Fibroblast of lung (primary cell): Measurements from ENCODE around the gene MARCO. TPM values are rescaled to one million over a fixed set of nuclear protein-coding genes. Genes with fewer than 3 reads are reported as not detected.

Experiments used
- DNase-seq, 2 donors: peaks; one replicate each; pipeline versions ENCODE4 v3.0.0 to v3.0.0-alpha.2; 2010; ENCODE audit warnings: low read depth in 2 of 2
- H2AFZ ChIP-seq: 2 replicates; pipeline ENCODE4 v1.5.1; 2012; ENCODE audit warnings: low read length, control low read depth, inconsistent platforms
- H3K27ac ChIP-seq: 2 replicates; pipeline ENCODE4 v1.5.1; 2011; ENCODE audit warnings: low read length, control low read depth; ENCODE audit not compliant: insufficient read depth
- H3K27me3 ChIP-seq: 2 replicates; pipeline ENCODE4 v1.5.1; 2011; ENCODE audit warnings: mild to moderate bottlenecking, low read length; ENCODE audit not compliant: control insufficient read depth, insufficient read depth
- H3K36me3 ChIP-seq: 2 replicates; pipeline ENCODE4 v1.5.1; 2011; ENCODE audit warnings: low read length; ENCODE audit not compliant: control insufficient read depth, insufficient read depth
- H3K4me1 ChIP-seq: 2 replicates; pipeline ENCODE4 v1.5.1; 2011; ENCODE audit warnings: low read length; ENCODE audit not compliant: control insufficient read depth, insufficient read depth; ENCODE audit errors: extremely low read depth
- H3K4me2 ChIP-seq: 2 replicates; pipeline ENCODE4 v1.5.1; 2011; ENCODE audit warnings: low read length, control low read depth; ENCODE audit not compliant: insufficient read depth; ENCODE audit errors: extremely low read depth
- H3K4me3 ChIP-seq, 4 experiments: fragments of 200-600 bp in 1 of 4; sonication (generic) in 1 of 4; replicated peaks in 1 of 4; 2 replicates each; pipeline ENCODE4 v1.5.1; 2011 to 2016; ENCODE audit warnings: low read length in 4 of 4, low read depth in 3 of 4, mild to moderate bottlenecking in 3 of 4, control low read depth in 2 of 4, inconsistent platforms in 1 of 4, mixed read lengths in 1 of 4; ENCODE audit not compliant: insufficient read depth in 1 of 4; ENCODE audit errors: control extremely low read depth in 1 of 4
- H3K79me2 ChIP-seq: 2 replicates; pipeline ENCODE4 v1.5.1; 2012; ENCODE audit warnings: mild to moderate bottlenecking, low read length, inconsistent platforms; ENCODE audit not compliant: control insufficient read depth, insufficient read depth
- H3K9ac ChIP-seq: 2 replicates; pipeline ENCODE4 v1.5.1; 2011; ENCODE audit warnings: mild to moderate bottlenecking, low read length, control low read depth; ENCODE audit not compliant: insufficient read depth
- H3K9me3 ChIP-seq: 2 replicates; pipeline ENCODE4 v1.5.1; 2012; ENCODE audit warnings: low read depth, low read length; ENCODE audit not compliant: control insufficient read depth, insufficient read depth
- H4K20me1 ChIP-seq: 2 replicates; pipeline ENCODE4 v1.5.1; 2011; ENCODE audit warnings: low read length; ENCODE audit not compliant: control insufficient read depth, insufficient read depth; ENCODE audit errors: extremely low read depth
- EZH2 ChIP-seq: IDR thresholded peaks from 2 replicates; pipeline ENCODE4 v1.5.1; 2012; ENCODE audit warnings: low read length, control low read depth, mild to moderate bottlenecking; ENCODE audit errors: missing control alignments
- polyA minus RNA-seq: library from RNA; depleted of rRNA, polyadenylated mRNA; stranded (reverse); fragments of >200 nt; gene quantifications from 2 replicates; pipeline ENCODE4 v1.2.3, GENCODE V29; 2011; ENCODE audit warnings: low replicate concordance
- polyA plus RNA-seq, 2 donors: library from polyadenylated mRNA; depleted of rRNA in 1 of 2; stranded (reverse) in 1 of 2; unstranded in 1 of 2; fragments of >200 nt; gene quantifications; 2 replicates each; pipeline ENCODE4 v1.2.1, GENCODE V29; 2011 to 2012; ENCODE audit warnings: missing spikeins in 1 of 2
- total RNA-seq: library from RNA; depleted of rRNA; stranded (reverse); fragments of >200 nt; gene quantifications from 2 replicates; pipeline ENCODE4 v1.2.1, GENCODE V29; 2014
- TF ChIP-seq, protein P1 (sequence below), 2 donors: IDR thresholded peaks in 1 of 2; conservative IDR thresholded peaks in 1 of 2; 1 replicate in 1 of 2; 2 replicates in 1 of 2; pipeline ENCODE4 v1.5.1; 2011 to 2012; ENCODE audit warnings: low read length in 2 of 2, control low read depth in 1 of 2, inconsistent platforms in 1 of 2, low read depth in 1 of 2, mild to moderate bottlenecking in 1 of 2

Gene MARCO, protein sequence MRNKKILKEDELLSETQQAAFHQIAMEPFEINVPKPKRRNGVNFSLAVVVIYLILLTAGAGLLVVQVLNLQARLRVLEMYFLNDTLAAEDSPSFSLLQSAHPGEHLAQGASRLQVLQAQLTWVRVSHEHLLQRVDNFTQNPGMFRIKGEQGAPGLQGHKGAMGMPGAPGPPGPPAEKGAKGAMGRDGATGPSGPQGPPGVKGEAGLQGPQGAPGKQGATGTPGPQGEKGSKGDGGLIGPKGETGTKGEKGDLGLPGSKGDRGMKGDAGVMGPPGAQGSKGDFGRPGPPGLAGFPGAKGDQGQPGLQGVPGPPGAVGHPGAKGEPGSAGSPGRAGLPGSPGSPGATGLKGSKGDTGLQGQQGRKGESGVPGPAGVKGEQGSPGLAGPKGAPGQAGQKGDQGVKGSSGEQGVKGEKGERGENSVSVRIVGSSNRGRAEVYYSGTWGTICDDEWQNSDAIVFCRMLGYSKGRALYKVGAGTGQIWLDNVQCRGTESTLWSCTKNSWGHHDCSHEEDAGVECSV
- total RNA-seq (not detected in 2 replicates), polyA plus RNA-seq (not detected in 2 replicates), polyA minus RNA-seq (not detected in 2 replicates)
- not detected in 2 replicates for polyA plus RNA-seq (2012)

DNA sequence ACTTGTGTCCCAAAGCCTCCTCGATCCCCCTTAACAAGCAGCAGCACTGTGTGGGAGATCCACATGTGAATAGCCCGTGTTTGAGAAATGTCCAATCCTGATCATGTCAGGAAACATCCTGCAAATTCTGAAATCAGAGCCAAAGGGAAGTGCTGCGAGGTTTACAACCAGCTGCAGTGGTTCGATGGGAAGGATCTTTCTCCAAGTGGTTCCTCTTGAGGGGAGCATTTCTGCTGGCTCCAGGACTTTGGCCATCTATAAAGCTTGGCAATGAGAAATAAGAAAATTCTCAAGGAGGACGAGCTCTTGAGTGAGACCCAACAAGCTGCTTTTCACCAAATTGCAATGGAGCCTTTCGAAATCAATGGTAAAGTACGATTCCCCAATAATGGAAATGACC, at the start of gene MARCO:
Gene MARCO, plus strand, starts transcription at position 164 of the 400 bp plus-strand sequence. Its CDS starts 107 bp downstream, at position 271.
- no peaks in the 10 kb centered on the region for H3K9me3 ChIP-seq
- DNase-seq, result no peak
- H3K4me3 ChIP-seq, result no peak within 1 kb of the TSS
- no peak within 1 kb of the TSS for H3K4me2 ChIP-seq
- no peak for TF ChIP-seq EZH2
- TF ChIP-seq, protein P1, sequence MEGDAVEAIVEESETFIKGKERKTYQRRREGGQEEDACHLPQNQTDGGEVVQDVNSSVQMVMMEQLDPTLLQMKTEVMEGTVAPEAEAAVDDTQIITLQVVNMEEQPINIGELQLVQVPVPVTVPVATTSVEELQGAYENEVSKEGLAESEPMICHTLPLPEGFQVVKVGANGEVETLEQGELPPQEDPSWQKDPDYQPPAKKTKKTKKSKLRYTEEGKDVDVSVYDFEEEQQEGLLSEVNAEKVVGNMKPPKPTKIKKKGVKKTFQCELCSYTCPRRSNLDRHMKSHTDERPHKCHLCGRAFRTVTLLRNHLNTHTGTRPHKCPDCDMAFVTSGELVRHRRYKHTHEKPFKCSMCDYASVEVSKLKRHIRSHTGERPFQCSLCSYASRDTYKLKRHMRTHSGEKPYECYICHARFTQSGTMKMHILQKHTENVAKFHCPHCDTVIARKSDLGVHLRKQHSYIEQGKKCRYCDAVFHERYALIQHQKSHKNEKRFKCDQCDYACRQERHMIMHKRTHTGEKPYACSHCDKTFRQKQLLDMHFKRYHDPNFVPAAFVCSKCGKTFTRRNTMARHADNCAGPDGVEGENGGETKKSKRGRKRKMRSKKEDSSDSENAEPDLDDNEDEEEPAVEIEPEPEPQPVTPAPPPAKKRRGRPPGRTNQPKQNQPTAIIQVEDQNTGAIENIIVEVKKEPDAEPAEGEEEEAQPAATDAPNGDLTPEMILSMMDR (conservative IDR thresholded peaks at IDR 0.05 in 1 of 2, IDR thresholded peaks at IDR 0.05 in 1 of 2; ENCODE audit: low read depth in 1 of 2, low read length in 2 of 2), result no peak
- H3K79me2 ChIP-seq, result no peaks in the 10 kb centered on the region
- no peaks in the 10 kb centered on the region for H3K4me1 ChIP-seq
- no peak within 1 kb of the TSS for H2AFZ ChIP-seq
- no peak within 1 kb of the TSS for H3K27ac ChIP-seq
- H3K9ac ChIP-seq, result no peak within 1 kb of the TSS
- no peaks in the 10 kb centered on the region for H3K36me3 ChIP-seq
- no peaks in the 10 kb centered on the region for H3K27me3 ChIP-seq
- no peaks in the 10 kb centered on the region for H4K20me1 ChIP-seq

DNA sequence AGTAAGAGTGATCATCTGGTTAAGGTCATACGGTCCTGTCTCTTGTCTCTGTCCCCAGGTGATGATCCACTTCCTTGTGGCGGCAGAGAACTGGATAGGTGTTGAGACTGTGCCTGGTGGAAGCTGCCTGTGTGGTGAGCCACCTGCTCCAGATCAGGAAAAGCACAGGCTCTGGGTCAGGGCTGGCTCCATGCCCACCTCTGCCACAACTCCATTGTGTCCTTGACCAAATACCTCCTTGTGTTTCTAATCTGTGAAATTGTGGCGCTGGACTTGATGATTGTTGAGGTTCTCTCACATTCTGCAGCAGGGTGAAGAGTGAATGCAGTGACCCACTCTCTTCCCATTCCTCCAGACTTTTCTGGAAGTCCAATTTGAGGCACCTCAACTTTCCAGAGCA, 48.9 kb upstream of the MARCO start:
- no peaks in the 10 kb centered on the region for H3K9me3 ChIP-seq
- H3K9ac ChIP-seq, result no peak overlapping the region
- H3K4me2 ChIP-seq, result no peak overlapping the region
- no peak for DNase-seq
- no peaks in the 10 kb centered on the region for H3K4me1 ChIP-seq
- no peaks in the 10 kb centered on the region for H3K79me2 ChIP-seq
- H2AFZ ChIP-seq, result no peak overlapping the region
- H3K36me3 ChIP-seq, result no peaks in the 10 kb centered on the region
- H3K4me3 ChIP-seq, result no peak overlapping the region
- TF ChIP-seq EZH2, result no peak
- TF ChIP-seq, protein P1 (conservative IDR thresholded peaks at IDR 0.05 in 1 of 2, IDR thresholded peaks at IDR 0.05 in 1 of 2; ENCODE audit: low read depth in 1 of 2, low read length in 2 of 2), result no peak
- no peak overlapping the region for H3K27ac ChIP-seq
- no peaks in the 10 kb centered on the region for H3K27me3 ChIP-seq
- no peaks in the 10 kb centered on the region for H4K20me1 ChIP-seq

DNA sequence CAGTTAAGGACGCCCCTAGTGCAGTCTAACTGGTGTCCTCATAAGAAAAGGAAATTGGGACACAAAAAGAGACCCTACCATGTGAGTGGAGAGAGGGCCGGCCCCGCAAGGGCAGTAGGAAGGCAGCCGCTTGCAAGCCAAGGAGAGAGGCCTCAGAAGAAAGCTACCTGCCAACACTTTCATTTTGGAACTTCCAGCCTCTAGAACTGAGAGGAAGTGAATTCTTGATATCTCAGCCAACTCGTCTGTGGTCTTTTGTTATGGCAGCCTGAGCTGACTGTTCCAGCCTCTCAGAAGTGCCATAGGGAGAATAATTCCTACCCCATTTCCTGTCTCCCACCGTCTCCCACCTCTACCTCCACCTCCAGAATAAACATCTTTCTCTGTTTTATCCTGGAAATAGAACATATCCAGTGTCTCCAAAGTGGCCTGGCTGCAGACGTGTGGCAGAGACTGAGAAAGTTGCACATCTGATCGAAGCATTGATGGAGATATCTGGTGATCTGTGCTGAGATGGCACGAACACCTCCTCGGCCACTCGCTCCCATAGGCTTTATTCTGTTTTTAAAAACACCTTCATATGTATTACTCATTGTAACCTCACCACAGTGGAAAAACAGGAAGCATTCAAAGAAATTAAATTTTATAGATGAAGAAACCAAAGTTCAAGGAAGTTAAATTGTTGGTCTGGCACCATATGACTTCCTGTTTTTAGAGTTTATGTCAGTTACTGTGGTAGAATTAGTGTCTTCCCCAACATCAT, 39.5 kb upstream of the MARCO start:
- Histone ChIP-seq H3K79me2 (no peaks in the 10 kb centered on the region), H3K36me3 (no peaks in the 10 kb centered on the region), H3K9me3 (no peaks in the 10 kb centered on the region), H3K4me1 (no peaks in the 10 kb centered on the region), H3K27ac (no peak overlapping the region), H3K4me2 (no peak overlapping the region), H3K9ac (no peak overlapping the region), H2AFZ (no peak overlapping the region), H3K27me3 (no peaks in the 10 kb centered on the region), H3K4me3 (no peak overlapping the region), H4K20me1 (no peaks in the 10 kb centered on the region)
- no peak for DNase-seq
- TF ChIP-seq, protein P1 (conservative IDR thresholded peaks at IDR 0.05 in 1 of 2, IDR thresholded peaks at IDR 0.05 in 1 of 2; ENCODE audit: low read depth in 1 of 2, low read length in 2 of 2), result no peak
- TF ChIP-seq EZH2, result no peak
